ENCODE data around the gene SLC9A2. TPM values are rescaled to one million over a fixed set of nuclear protein-coding genes. Genes with fewer than 3 reads are reported as not detected.

Gene SLC9A2
- total and polyA plus RNA-seq, 5 donors from 2014 or later = not detected

GRCh38 chr2:102662833-102663232 is 43.5 kb downstream of the SLC9A2 start:
- Mint-ChIP-seq H3K36me3 (no peaks in the 10 kb centered on the region), H3K27ac (no peak overlapping the region), H3K4me1 (peaks cover 0 to 11% (median 5%) of the 10 kb centered on the region in 4 donors), H3K4me3 (peak overlapping the region in 1 of 4 donors; percentile 91), H3K9me3 (no peaks in the 10 kb centered on the region), H3K27me3 (peaks cover 7% of the 10 kb centered on the region)
- ATAC-seq (ENCODE audit: low read depth in 2 of 2) = no peak
- no peaks in the 10 kb centered on the region for H3K4me1 ChIP-seq (ENCODE audit: control insufficient read depth, insufficient read depth, low read length, poor library complexity, severe bottlenecking)
- H3K36me3 ChIP-seq (ENCODE audit: control insufficient read depth, insufficient read depth, low read length) = no peaks in the 10 kb centered on the region
- no peak overlapping the region for H3K4me3 ChIP-seq (ENCODE audit: low read depth, low read length)
- H3K27me3 ChIP-seq (ENCODE audit: control insufficient read depth, insufficient read depth, low read length) = no peaks in the 10 kb centered on the region
- DNase-seq = peak in 1 of 3 donors; percentile 18
- H3K9me3 ChIP-seq (ENCODE audit: control insufficient read depth in 2 of 2, low read length in 2 of 2) = no peaks in the 10 kb centered on the region
- H3K27ac ChIP-seq (ENCODE audit: insufficient read depth, low read length, poor library complexity, severe bottlenecking) = no peak overlapping the region

- Mint-ChIP-seq H3K36me3 (no peaks in the 10 kb centered on the region), H3K27ac (no peak overlapping the region), H3K27me3 (peaks cover 7% of the 10 kb centered on the region), H3K4me1 (peaks cover 0 to 11% (median 5%) of the 10 kb centered on the region in 4 donors), H3K9me3 (no peaks in the 10 kb centered on the region), H3K4me3 (no peak overlapping the region)
- ATAC-seq (ENCODE audit: low read depth in 2 of 2) (no peak), DNase-seq (no peak)
- H3K9me3 ChIP-seq (ENCODE audit: control insufficient read depth in 2 of 2, low read length in 2 of 2) = no peaks in the 10 kb centered on the region
- H3K27ac ChIP-seq (ENCODE audit: insufficient read depth, low read length, poor library complexity, severe bottlenecking) = no peak overlapping the region
- H3K4me3 ChIP-seq (ENCODE audit: low read depth, low read length) = no peak overlapping the region
- no peaks in the 10 kb centered on the region for H3K36me3 ChIP-seq (ENCODE audit: control insufficient read depth, insufficient read depth, low read length)
- H3K27me3 ChIP-seq (ENCODE audit: control insufficient read depth, insufficient read depth, low read length) = no peaks in the 10 kb centered on the region
- no peaks in the 10 kb centered on the region for H3K4me1 ChIP-seq (ENCODE audit: control insufficient read depth, insufficient read depth, low read length, poor library complexity, severe bottlenecking)
These were observed 44.0 kb downstream of the SLC9A2 start for GRCh38 chr2:102663381-102663780.

GRCh38 chr2:102664471-102664909 is 45.1 kb downstream of the SLC9A2 start:
- Mint-ChIP-seq H3K9me3 (no peaks in the 10 kb centered on the region), H3K36me3 (no peaks in the 10 kb centered on the region), H3K4me3 (peak overlapping the region in 1 of 4 donors; percentile 51), H3K4me1 (peaks cover 0 to 11% (median 5%) of the 10 kb centered on the region in 4 donors), H3K27ac (peak overlapping the region in 1 of 3 donors; percentile 34), H3K27me3 (peaks cover 10% of the 10 kb centered on the region)
- H3K27ac ChIP-seq (ENCODE audit: insufficient read depth, low read length, poor library complexity, severe bottlenecking) = no peak overlapping the region
- ATAC-seq (ENCODE audit: low read depth in 2 of 2) = peak; percentile 50 to 60
- peak in 1 of 3 donors; percentile 43 for DNase-seq
- no peak overlapping the region for H3K4me3 ChIP-seq (ENCODE audit: low read depth, low read length)
- no peaks in the 10 kb centered on the region for H3K9me3 ChIP-seq (ENCODE audit: control insufficient read depth in 2 of 2, low read length in 2 of 2)
- no peaks in the 10 kb centered on the region for H3K27me3 ChIP-seq (ENCODE audit: control insufficient read depth, insufficient read depth, low read length)
- H3K36me3 ChIP-seq (ENCODE audit: control insufficient read depth, insufficient read depth, low read length) = no peaks in the 10 kb centered on the region
- no peaks in the 10 kb centered on the region for H3K4me1 ChIP-seq (ENCODE audit: control insufficient read depth, insufficient read depth, low read length, poor library complexity, severe bottlenecking)

DNA sequence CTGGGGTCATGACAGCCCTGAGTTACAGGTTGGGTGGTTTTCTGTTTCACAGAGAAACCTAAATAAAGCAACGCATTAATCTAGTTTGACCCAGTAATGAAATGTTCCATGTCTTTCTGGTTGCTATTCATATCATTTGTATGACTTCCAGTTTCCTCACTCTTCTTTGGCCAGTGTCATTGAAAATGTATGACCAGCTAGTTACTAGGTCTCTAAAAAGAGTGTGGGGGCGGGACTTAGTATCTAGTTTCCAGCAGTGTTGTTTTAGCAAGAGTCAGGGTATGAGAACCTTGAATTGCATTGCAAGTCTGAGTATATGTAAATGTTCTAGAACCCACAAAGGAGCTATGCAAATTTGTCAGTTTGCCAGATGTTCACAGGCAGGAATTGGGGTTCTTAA is 47.7 kb downstream of the SLC9A2 start:
- Histone ChIP-seq H3K27ac (ENCODE audit: insufficient read depth, low read length, poor library complexity, severe bottlenecking) (no peak overlapping the region), H3K4me3 (ENCODE audit: low read depth, low read length) (no peak overlapping the region), H3K27me3 (ENCODE audit: control insufficient read depth, insufficient read depth, low read length) (peaks cover 2% of the 10 kb centered on the region), H3K36me3 (ENCODE audit: control insufficient read depth, insufficient read depth, low read length) (no peaks in the 10 kb centered on the region), H3K9me3 (ENCODE audit: control insufficient read depth in 2 of 2, low read length in 2 of 2) (no peaks in the 10 kb centered on the region), H3K4me1 (ENCODE audit: control insufficient read depth, insufficient read depth, low read length, poor library complexity, severe bottlenecking) (no peaks in the 10 kb centered on the region)
- H3K9me3 Mint-ChIP-seq = no peaks in the 10 kb centered on the region
- no peak for DNase-seq
- no peak for ATAC-seq (ENCODE audit: low read depth in 2 of 2)
- H3K27me3 Mint-ChIP-seq = peaks cover 10% of the 10 kb centered on the region
- no peaks in the 10 kb centered on the region for H3K36me3 Mint-ChIP-seq
- no peak overlapping the region for H3K4me3 Mint-ChIP-seq
- peaks cover 0 to 11% (median 5%) of the 10 kb centered on the region in 4 donors for H3K4me1 Mint-ChIP-seq
- H3K27ac Mint-ChIP-seq = peak overlapping the region in 1 of 3 donors; percentile 69

- Histone ChIP-seq H3K27ac (ENCODE audit: insufficient read depth, low read length, poor library complexity, severe bottlenecking) (no peak overlapping the region), H3K27me3 (ENCODE audit: control insufficient read depth, insufficient read depth, low read length) (peaks cover 2% of the 10 kb centered on the region), H3K36me3 (ENCODE audit: control insufficient read depth, insufficient read depth, low read length) (no peaks in the 10 kb centered on the region), H3K4me3 (ENCODE audit: low read depth, low read length) (no peak overlapping the region), H3K4me1 (ENCODE audit: control insufficient read depth, insufficient read depth, low read length, poor library complexity, severe bottlenecking) (no peaks in the 10 kb centered on the region), H3K9me3 (ENCODE audit: control insufficient read depth in 2 of 2, low read length in 2 of 2) (no peaks in the 10 kb centered on the region)
- no peak for DNase-seq
- H3K27me3 Mint-ChIP-seq = peaks cover 9% of the 10 kb centered on the region
- H3K36me3 Mint-ChIP-seq = no peaks in the 10 kb centered on the region
- no peaks in the 10 kb centered on the region for H3K9me3 Mint-ChIP-seq
- peaks cover 0 to 3% (median under 1%) of the 10 kb centered on the region in 4 donors for H3K4me1 Mint-ChIP-seq
- H3K27ac Mint-ChIP-seq = no peak overlapping the region
- H3K4me3 Mint-ChIP-seq = no peak overlapping the region
- no peak for ATAC-seq (ENCODE audit: low read depth in 2 of 2)
These were observed 48.8 kb downstream of the SLC9A2 start for GRCh38 chr2:102668171-102668570.

- Histone ChIP-seq H3K4me1 (ENCODE audit: control insufficient read depth, insufficient read depth, low read length, poor library complexity, severe bottlenecking) (no peaks in the 10 kb centered on the region), H3K4me3 (ENCODE audit: low read depth, low read length) (no peak overlapping the region), H3K27me3 (ENCODE audit: control insufficient read depth, insufficient read depth, low read length) (peaks cover 5% of the 10 kb centered on the region), H3K36me3 (ENCODE audit: control insufficient read depth, insufficient read depth, low read length) (no peaks in the 10 kb centered on the region), H3K9me3 (ENCODE audit: control insufficient read depth in 2 of 2, low read length in 2 of 2) (no peaks in the 10 kb centered on the region), H3K27ac (ENCODE audit: insufficient read depth, low read length, poor library complexity, severe bottlenecking) (no peak overlapping the region)
- no peaks in the 10 kb centered on the region for H3K36me3 Mint-ChIP-seq
- H3K27ac Mint-ChIP-seq = no peak overlapping the region
- H3K27me3 Mint-ChIP-seq = peaks cover 9% of the 10 kb centered on the region
- peaks cover 0 to under 1% (median under 1%) of the 10 kb centered on the region in 4 donors for H3K4me1 Mint-ChIP-seq
- H3K4me3 Mint-ChIP-seq = no peak overlapping the region
- H3K9me3 Mint-ChIP-seq = no peaks in the 10 kb centered on the region
- DNase-seq (no peak), ATAC-seq (ENCODE audit: low read depth in 2 of 2) (no peak)
These were observed 50.0 kb downstream of the SLC9A2 start for GRCh38 chr2:102669401-102669800.

GRCh38 chr2:102672107-102672776 is 52.9 kb downstream of the SLC9A2 start:
- Histone ChIP-seq H3K4me1 (ENCODE audit: control insufficient read depth, insufficient read depth, low read length, poor library complexity, severe bottlenecking) (no peaks in the 10 kb centered on the region), H3K27ac (ENCODE audit: insufficient read depth, low read length, poor library complexity, severe bottlenecking) (no peak overlapping the region), H3K36me3 (ENCODE audit: control insufficient read depth, insufficient read depth, low read length) (no peaks in the 10 kb centered on the region), H3K4me3 (ENCODE audit: low read depth, low read length) (no peak overlapping the region), H3K9me3 (ENCODE audit: control insufficient read depth in 2 of 2, low read length in 2 of 2) (no peaks in the 10 kb centered on the region), H3K27me3 (ENCODE audit: control insufficient read depth, insufficient read depth, low read length) (peaks cover 5% of the 10 kb centered on the region)
- H3K4me3 Mint-ChIP-seq = no peak overlapping the region
- no peaks in the 10 kb centered on the region for H3K4me1 Mint-ChIP-seq
- no peaks in the 10 kb centered on the region for H3K36me3 Mint-ChIP-seq
- H3K27me3 Mint-ChIP-seq = peaks cover 9% of the 10 kb centered on the region
- DNase-seq = no peak
- ATAC-seq (ENCODE audit: low read depth in 2 of 2) = no peak
- H3K27ac Mint-ChIP-seq = no peak overlapping the region
- no peaks in the 10 kb centered on the region for H3K9me3 Mint-ChIP-seq

DNA sequence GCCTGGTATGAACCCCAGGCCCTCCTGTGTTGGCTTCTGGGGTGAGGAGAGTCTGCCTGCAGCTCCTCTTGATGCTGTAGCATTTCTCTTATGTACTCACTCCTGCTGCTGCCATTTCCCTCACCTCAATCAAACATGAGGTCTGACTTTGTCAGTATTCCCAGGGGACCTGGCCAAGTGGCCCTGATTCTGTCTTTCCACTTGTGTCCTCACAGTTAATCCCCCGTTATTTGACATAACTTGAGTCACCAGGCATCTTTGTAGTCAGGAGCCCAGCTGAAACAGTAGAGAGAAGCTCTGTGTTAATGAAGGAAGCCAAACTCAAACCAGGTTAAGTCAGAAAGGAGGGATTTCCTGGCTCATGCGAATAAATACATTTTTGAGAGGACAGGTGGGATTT is 55.0 kb downstream of the SLC9A2 start:
- Mint-ChIP-seq H3K9me3 (peaks cover 0 to 3% (median 0%) of the 10 kb centered on the region in 7 donors), H3K27ac (no peak overlapping the region), H3K36me3 (no peaks in the 10 kb centered on the region), H3K4me3 (no peak overlapping the region), H3K27me3 (peaks cover 6% of the 10 kb centered on the region), H3K4me1 (no peaks in the 10 kb centered on the region)
- Histone ChIP-seq H3K4me3 (ENCODE audit: low read depth, low read length) (no peak overlapping the region), H3K4me1 (ENCODE audit: control insufficient read depth, insufficient read depth, low read length, poor library complexity, severe bottlenecking) (no peaks in the 10 kb centered on the region), H3K36me3 (ENCODE audit: control insufficient read depth, insufficient read depth, low read length) (no peaks in the 10 kb centered on the region), H3K27ac (ENCODE audit: insufficient read depth, low read length, poor library complexity, severe bottlenecking) (no peak overlapping the region), H3K27me3 (ENCODE audit: control insufficient read depth, insufficient read depth, low read length) (peaks cover 7% of the 10 kb centered on the region), H3K9me3 (ENCODE audit: control insufficient read depth in 2 of 2, low read length in 2 of 2) (no peaks in the 10 kb centered on the region)
- ATAC-seq (ENCODE audit: low read depth in 2 of 2) (no peak), DNase-seq (no peak)

Data from CD4-positive, CD25-positive, alpha-beta regulatory T cell (primary cell).